ENCODE results near the gene TINCR.
"Not testable (repeated sequence)": the region's sequence is repeated elsewhere in the genome, so short reads cannot be mapped to it uniquely, and the experiment has no call there.

The TINCR gene

GRCh38 chr19:5547881-5548280 lies 19.9 kb downstream of the TINCR start:
- H3K27ac ChIP-seq (ENCODE audit: low read length): no peak overlapping the region
- H3K4me3 ChIP-seq (ENCODE audit: low read length): no peak overlapping the region
- H3K4me1 ChIP-seq (ENCODE audit: control insufficient read depth, low read depth, low read length): no peaks in the 10 kb centered on the region
- no peaks in the 10 kb centered on the region for H3K36me3 ChIP-seq (ENCODE audit: control insufficient read depth, low read depth, low read length)
- no peak overlapping the region for H3K9ac ChIP-seq (ENCODE audit: low read length)
- no peaks in the 10 kb centered on the region for H3K9me3 ChIP-seq (ENCODE audit: control insufficient read depth, low read depth, low read length)
- H3K27me3 ChIP-seq (ENCODE audit: control insufficient read depth, insufficient read depth, low read length): no peaks in the 10 kb centered on the region

GRCh38 chr19:5545984-5546383 lies 21.8 kb downstream of the TINCR start:
- no peaks in the 10 kb centered on the region for H3K9me3 ChIP-seq (ENCODE audit: control insufficient read depth, low read depth, low read length)
- no peak overlapping the region for H3K9ac ChIP-seq (ENCODE audit: low read length)
- no peak overlapping the region for H3K4me3 ChIP-seq (ENCODE audit: low read length)
- H3K27ac ChIP-seq (ENCODE audit: low read length): no peak overlapping the region
- no peaks in the 10 kb centered on the region for H3K27me3 ChIP-seq (ENCODE audit: control insufficient read depth, insufficient read depth, low read length)
- no peaks in the 10 kb centered on the region for H3K4me1 ChIP-seq (ENCODE audit: control insufficient read depth, low read depth, low read length)
- H3K36me3 ChIP-seq (ENCODE audit: control insufficient read depth, low read depth, low read length): no peaks in the 10 kb centered on the region

- Histone ChIP-seq H3K9ac (ENCODE audit: low read length) (no peak overlapping the region), H3K4me1 (ENCODE audit: control insufficient read depth, low read depth, low read length) (no peaks in the 10 kb centered on the region), H3K4me3 (ENCODE audit: low read length) (no peak overlapping the region)
Observed at GRCh38 chr19:5545051-5545450, 22.7 kb downstream of the TINCR start.

GRCh38 chr19:5542665-5543064 lies 25.1 kb downstream of the TINCR start:
- H3K9ac ChIP-seq (ENCODE audit: low read length): no peak overlapping the region
- H3K4me3 ChIP-seq (ENCODE audit: low read length): no peak overlapping the region
- H3K36me3 ChIP-seq (ENCODE audit: control insufficient read depth, low read depth, low read length): no peaks in the 10 kb centered on the region
- H3K4me1 ChIP-seq (ENCODE audit: control insufficient read depth, low read depth, low read length): no peaks in the 10 kb centered on the region
- H3K9me3 ChIP-seq (ENCODE audit: control insufficient read depth, low read depth, low read length): no peaks in the 10 kb centered on the region
- H3K27ac ChIP-seq (ENCODE audit: low read length): no peak overlapping the region
- no peaks in the 10 kb centered on the region for H3K27me3 ChIP-seq (ENCODE audit: control insufficient read depth, insufficient read depth, low read length)

More at GRCh38 chr19:5545051-5545450, 22.7 kb downstream of the TINCR start:
- no peak overlapping the region for H3K27ac ChIP-seq (ENCODE audit: low read length)
- no peaks in the 10 kb centered on the region for H3K36me3 ChIP-seq (ENCODE audit: control insufficient read depth, low read depth, low read length)
- no peaks in the 10 kb centered on the region for H3K27me3 ChIP-seq (ENCODE audit: control insufficient read depth, insufficient read depth, low read length)
- H3K9me3 ChIP-seq (ENCODE audit: control insufficient read depth, low read depth, low read length): no peaks in the 10 kb centered on the region

GRCh38 chr19:5541456-5541855 lies 26.3 kb downstream of the TINCR start:
- Histone ChIP-seq H3K4me1 (ENCODE audit: control insufficient read depth, low read depth, low read length) (peaks cover 3% of the 10 kb centered on the region), H3K27me3 (ENCODE audit: control insufficient read depth, insufficient read depth, low read length) (no peaks in the 10 kb centered on the region), H3K27ac (ENCODE audit: low read length) (no peak overlapping the region), H3K4me3 (ENCODE audit: low read length) (no peak overlapping the region), H3K36me3 (ENCODE audit: control insufficient read depth, low read depth, low read length) (no peaks in the 10 kb centered on the region), H3K9ac (ENCODE audit: low read length) (no peak overlapping the region), H3K9me3 (ENCODE audit: control insufficient read depth, low read depth, low read length) (no peaks in the 10 kb centered on the region)

- Histone ChIP-seq H3K4me1 (ENCODE audit: control insufficient read depth, low read depth, low read length) (peaks cover 8% of the 10 kb centered on the region), H3K9ac (ENCODE audit: low read length) (no peak overlapping the region), H3K9me3 (ENCODE audit: control insufficient read depth, low read depth, low read length) (no peaks in the 10 kb centered on the region), H3K4me3 (ENCODE audit: low read length) (no peak overlapping the region), H3K27me3 (ENCODE audit: control insufficient read depth, insufficient read depth, low read length) (no peaks in the 10 kb centered on the region), H3K27ac (ENCODE audit: low read length) (no peak overlapping the region), H3K36me3 (ENCODE audit: control insufficient read depth, low read depth, low read length) (no peaks in the 10 kb centered on the region)
Observed at GRCh38 chr19:5540208-5540607, 27.5 kb downstream of the TINCR start.

- Histone ChIP-seq H3K4me3 (ENCODE audit: low read length) (no peak overlapping the region), H3K9ac (ENCODE audit: low read length) (no peak overlapping the region), H3K36me3 (ENCODE audit: control insufficient read depth, low read depth, low read length) (no peaks in the 10 kb centered on the region), H3K9me3 (ENCODE audit: control insufficient read depth, low read depth, low read length) (peaks cover 3% of the 10 kb centered on the region), H3K4me1 (ENCODE audit: control insufficient read depth, low read depth, low read length) (peaks cover 8% of the 10 kb centered on the region), H3K27ac (ENCODE audit: low read length) (no peak overlapping the region), H3K27me3 (ENCODE audit: control insufficient read depth, insufficient read depth, low read length) (no peaks in the 10 kb centered on the region)
Observed at GRCh38 chr19:5537870-5538269, 29.9 kb downstream of the TINCR start.

- not testable (repeated sequence) for H3K9ac ChIP-seq (ENCODE audit: low read length); H3K27me3 ChIP-seq (ENCODE audit: control insufficient read depth, insufficient read depth, low read length); H3K27ac ChIP-seq (ENCODE audit: low read length); H3K36me3 ChIP-seq (ENCODE audit: control insufficient read depth, low read depth, low read length); H3K4me1 ChIP-seq (ENCODE audit: control insufficient read depth, low read depth, low read length); H3K9me3 ChIP-seq (ENCODE audit: control insufficient read depth, low read depth, low read length)
- H3K4me3 ChIP-seq (ENCODE audit: low read length): peak overlapping the region; percentile 33
Observed at GRCh38 chr19:5536982-5537579, 30.7 kb downstream of the TINCR start.

GRCh38 chr19:5536337-5536894 lies 31.3 kb downstream of the TINCR start:
- Histone ChIP-seq H3K27ac (ENCODE audit: low read length) (peak overlapping the region; percentile 57), H3K36me3 (ENCODE audit: control insufficient read depth, low read depth, low read length) (no peaks in the 10 kb centered on the region), H3K4me3 (ENCODE audit: low read length) (peak overlapping the region; percentile 33), H3K4me1 (ENCODE audit: control insufficient read depth, low read depth, low read length) (peaks cover 8% of the 10 kb centered on the region), H3K9me3 (ENCODE audit: control insufficient read depth, low read depth, low read length) (peaks cover 3% of the 10 kb centered on the region), H3K27me3 (ENCODE audit: control insufficient read depth, insufficient read depth, low read length) (no peaks in the 10 kb centered on the region), H3K9ac (ENCODE audit: low read length) (peak overlapping the region; percentile 12)

GRCh38 chr19:5534787-5535586 lies 32.8 kb downstream of the TINCR start:
- no peak overlapping the region for H3K4me3 ChIP-seq (ENCODE audit: low read length)
- no peaks in the 10 kb centered on the region for H3K27me3 ChIP-seq (ENCODE audit: control insufficient read depth, insufficient read depth, low read length)
- peaks cover 3% of the 10 kb centered on the region for H3K9me3 ChIP-seq (ENCODE audit: control insufficient read depth, low read depth, low read length)
- H3K4me1 ChIP-seq (ENCODE audit: control insufficient read depth, low read depth, low read length): peaks cover 8% of the 10 kb centered on the region
- H3K9ac ChIP-seq (ENCODE audit: low read length): no peak overlapping the region
- H3K36me3 ChIP-seq (ENCODE audit: control insufficient read depth, low read depth, low read length): no peaks in the 10 kb centered on the region
- no peak overlapping the region for H3K27ac ChIP-seq (ENCODE audit: low read length)

- no peaks in the 10 kb centered on the region for H3K27me3 ChIP-seq (ENCODE audit: control insufficient read depth, insufficient read depth, low read length)
- H3K9me3 ChIP-seq (ENCODE audit: control insufficient read depth, low read depth, low read length): peaks cover 3% of the 10 kb centered on the region
- H3K36me3 ChIP-seq (ENCODE audit: control insufficient read depth, low read depth, low read length): no peaks in the 10 kb centered on the region
- H3K4me3 ChIP-seq (ENCODE audit: low read length): no peak overlapping the region
- no peak overlapping the region for H3K27ac ChIP-seq (ENCODE audit: low read length)
- H3K9ac ChIP-seq (ENCODE audit: low read length): no peak overlapping the region
- H3K4me1 ChIP-seq (ENCODE audit: control insufficient read depth, low read depth, low read length): peaks cover 8% of the 10 kb centered on the region
Observed at GRCh38 chr19:5533257-5533656, 34.5 kb downstream of the TINCR start.

GRCh38 chr19:5530701-5531100 lies 37.1 kb downstream of the TINCR start:
- Histone ChIP-seq H3K9ac (ENCODE audit: low read length) (no peak overlapping the region), H3K36me3 (ENCODE audit: control insufficient read depth, low read depth, low read length) (no peaks in the 10 kb centered on the region), H3K4me1 (ENCODE audit: control insufficient read depth, low read depth, low read length) (no peaks in the 10 kb centered on the region), H3K27ac (ENCODE audit: low read length) (no peak overlapping the region), H3K4me3 (ENCODE audit: low read length) (no peak overlapping the region), H3K27me3 (ENCODE audit: control insufficient read depth, insufficient read depth, low read length) (no peaks in the 10 kb centered on the region), H3K9me3 (ENCODE audit: control insufficient read depth, low read depth, low read length) (peaks cover 3% of the 10 kb centered on the region)
